Activated T-helper 1 cell treated with anti-CD3 and anti-CD28 coated beads, Interleukin-12 subunit alpha, Interleukin-12 subunit beta, Interleukin-2, Interleukin-4 antibody, amounts not matched to agents 30 ng/mL and 10 ng/mL and 1 ng/mL, durations not matched to agents 14 hours and 24 hours and 36 hours (primary cell): ENCODE results near the gene GAS2L3. TPM values are rescaled to one million over a fixed set of nuclear protein-coding genes. Genes with fewer than 3 reads are reported as not detected.
A peak's percentile ranks its signal among the peaks of the same experiment; 100 is the strongest.

Source experiments
- DNase-seq: peaks from one replicate; pipeline ENCODE4 v3.0.0; 2021; ENCODE audit warnings: low spot score
- H3K27ac Mint-ChIP-seq: one replicate; pipeline ENCODE4 v1.8.0; 2021; ENCODE audit warnings: mild to moderate bottlenecking, mixed read lengths
- H3K27me3 Mint-ChIP-seq: one replicate; pipeline ENCODE4 v1.8.0; 2022; ENCODE audit warnings: mild to moderate bottlenecking, moderate library complexity, mixed read lengths; ENCODE audit not compliant: insufficient read depth
- H3K36me3 Mint-ChIP-seq: one replicate; pipeline ENCODE4 v1.8.0; 2021; ENCODE audit warnings: low read depth, mixed read lengths
- H3K4me1 Mint-ChIP-seq: one replicate; pipeline ENCODE4 v1.8.0; 2021; ENCODE audit warnings: low read depth, mixed read lengths
- H3K4me3 Mint-ChIP-seq: one replicate; pipeline ENCODE4 v1.8.0; 2021; ENCODE audit warnings: mild to moderate bottlenecking, moderate library complexity, mixed read lengths
- H3K9me3 Mint-ChIP-seq: one replicate; pipeline ENCODE4 v1.8.0; 2021; ENCODE audit warnings: mixed read lengths
- intact Hi-C: fragments of 100-400 bp; cut with micrococcal nuclease; formaldehyde crosslinking; loops from one replicate; pipeline ENCODE4 v1.15.1; 2024
- total RNA-seq: library from RNA; stranded (reverse); gene quantifications from 2 replicates; pipeline ENCODE4 v1.2.3, GENCODE V29; 2022

Gene GAS2L3
- 0.86 and 1.0 TPM in 2 replicates for total RNA-seq

- no peaks in the 10 kb centered on the region for H3K36me3 Mint-ChIP-seq
- no peaks in the 10 kb centered on the region for H3K9me3 Mint-ChIP-seq
- H3K4me1 Mint-ChIP-seq, result peaks cover 13% of the 10 kb centered on the region
- peak within 1 kb of the TSS; percentile 88 for H3K4me3 Mint-ChIP-seq
- H3K27me3 Mint-ChIP-seq, result peaks cover 19% of the 10 kb centered on the region
- DNase-seq, result peak; percentile 69
- no peak within 1 kb of the TSS for H3K27ac Mint-ChIP-seq
- intact Hi-C loops, result loop anchor here (1.0 to 5.0 kb wide), 3 partner anchors 306 to 709 kb away; partner anchors contain the start of genes BLTP3B, DEPDC4, SCYL2 and UTP20
Observed at GRCh38 chr12:100573292-100574186, at the start of gene GAS2L3. Gene GAS2L3 (plus strand): TSS chr12:100573684. CDS start chr12:100594905, 21,221 bp downstream.

GRCh38 chr12:100528034-100528433, 45.5 kb upstream of the GAS2L3 start:
- no peak for DNase-seq
- H3K9me3 Mint-ChIP-seq, result no peaks in the 10 kb centered on the region
- H3K4me3 Mint-ChIP-seq, result no peak overlapping the region
- H3K4me1 Mint-ChIP-seq, result no peaks in the 10 kb centered on the region
- no peaks in the 10 kb centered on the region for H3K27me3 Mint-ChIP-seq
- H3K36me3 Mint-ChIP-seq, result no peaks in the 10 kb centered on the region
- intact Hi-C loops, result no loop called here
- no peak overlapping the region for H3K27ac Mint-ChIP-seq

- Mint-ChIP-seq H3K4me1 (no peaks in the 10 kb centered on the region), H3K4me3 (no peak overlapping the region), H3K27ac (no peak overlapping the region), H3K9me3 (no peaks in the 10 kb centered on the region), H3K36me3 (no peaks in the 10 kb centered on the region), H3K27me3 (no peaks in the 10 kb centered on the region)
- intact Hi-C loops, result no loop called here
- DNase-seq, result no peak
Observed at GRCh38 chr12:100528471-100529127, 44.9 kb upstream of the GAS2L3 start.

GRCh38 chr12:100529756-100530350, 43.6 kb upstream of the GAS2L3 start:
- no peaks in the 10 kb centered on the region for H3K4me1 Mint-ChIP-seq
- H3K27ac Mint-ChIP-seq, result no peak overlapping the region
- DNase-seq, result no peak
- H3K36me3 Mint-ChIP-seq, result no peaks in the 10 kb centered on the region
- intact Hi-C loops, result no loop called here
- no peaks in the 10 kb centered on the region for H3K27me3 Mint-ChIP-seq
- no peak overlapping the region for H3K4me3 Mint-ChIP-seq
- H3K9me3 Mint-ChIP-seq, result no peaks in the 10 kb centered on the region

GRCh38 chr12:100533376-100533775, 40.1 kb upstream of the GAS2L3 start:
- Mint-ChIP-seq H3K27ac (no peak overlapping the region), H3K4me3 (no peak overlapping the region), H3K4me1 (no peaks in the 10 kb centered on the region), H3K27me3 (no peaks in the 10 kb centered on the region), H3K36me3 (no peaks in the 10 kb centered on the region), H3K9me3 (no peaks in the 10 kb centered on the region)
- intact Hi-C loops, result no loop called here
- DNase-seq, result no peak

- Mint-ChIP-seq H3K36me3 (no peaks in the 10 kb centered on the region), H3K27ac (no peak overlapping the region), H3K27me3 (no peaks in the 10 kb centered on the region), H3K9me3 (no peaks in the 10 kb centered on the region), H3K4me1 (no peaks in the 10 kb centered on the region), H3K4me3 (no peak overlapping the region)
- intact Hi-C loops, result no loop called here
- no peak for DNase-seq
Observed at GRCh38 chr12:100534625-100535227, 38.8 kb upstream of the GAS2L3 start.

- H3K27ac Mint-ChIP-seq, result no peak overlapping the region
Observed at GRCh38 chr12:100539202-100539601, 34.3 kb upstream of the GAS2L3 start.

GRCh38 chr12:100544165-100544564, 29.3 kb upstream of the GAS2L3 start:
- Mint-ChIP-seq H3K4me3 (no peak overlapping the region), H3K36me3 (no peaks in the 10 kb centered on the region), H3K27me3 (no peaks in the 10 kb centered on the region), H3K9me3 (no peaks in the 10 kb centered on the region), H3K27ac (no peak overlapping the region), H3K4me1 (no peaks in the 10 kb centered on the region)
- DNase-seq, result no peak
- intact Hi-C loops, result loop anchor here (10.0 kb wide), 1 partner anchor 1499 kb away; no protein-coding TSS in a partner anchor

More at GRCh38 chr12:100539202-100539601, 34.3 kb upstream of the GAS2L3 start:
- H3K4me1 Mint-ChIP-seq, result no peaks in the 10 kb centered on the region
- no peak overlapping the region for H3K4me3 Mint-ChIP-seq
- H3K9me3 Mint-ChIP-seq, result no peaks in the 10 kb centered on the region
- H3K36me3 Mint-ChIP-seq, result no peaks in the 10 kb centered on the region
- no peaks in the 10 kb centered on the region for H3K27me3 Mint-ChIP-seq
- no peak for DNase-seq
- intact Hi-C loops, result no loop called here

GRCh38 chr12:100545092-100545491, 28.4 kb upstream of the GAS2L3 start:
- Mint-ChIP-seq H3K4me1 (no peaks in the 10 kb centered on the region), H3K36me3 (no peaks in the 10 kb centered on the region), H3K4me3 (no peak overlapping the region), H3K27ac (no peak overlapping the region), H3K27me3 (no peaks in the 10 kb centered on the region), H3K9me3 (no peaks in the 10 kb centered on the region)
- no peak for DNase-seq
- intact Hi-C loops, result loop anchor here (10.0 kb wide), 1 partner anchor 1500 kb away; no protein-coding TSS in a partner anchor

GRCh38 chr12:100553936-100554335, 19.5 kb upstream of the GAS2L3 start:
- intact Hi-C loops, result loop anchor here (1.0 to 2.0 kb wide), 4 partner anchors 41 to 743 kb away; no protein-coding TSS in a partner anchor
- Mint-ChIP-seq H3K9me3 (no peaks in the 10 kb centered on the region), H3K27ac (no peak overlapping the region), H3K27me3 (peaks cover 5% of the 10 kb centered on the region), H3K4me3 (no peak overlapping the region), H3K36me3 (no peaks in the 10 kb centered on the region), H3K4me1 (no peaks in the 10 kb centered on the region)
- no peak for DNase-seq

GRCh38 chr12:100554608-100555077, 18.8 kb upstream of the GAS2L3 start:
- Mint-ChIP-seq H3K9me3 (no peaks in the 10 kb centered on the region), H3K27ac (no peak overlapping the region)

GRCh38 chr12:100555722-100556121, 17.8 kb upstream of the GAS2L3 start:
- Mint-ChIP-seq H3K36me3 (no peaks in the 10 kb centered on the region), H3K9me3 (no peaks in the 10 kb centered on the region)

More at GRCh38 chr12:100554608-100555077, 18.8 kb upstream of the GAS2L3 start:
- H3K36me3 Mint-ChIP-seq, result no peaks in the 10 kb centered on the region
- peaks cover 5% of the 10 kb centered on the region for H3K27me3 Mint-ChIP-seq
- H3K4me1 Mint-ChIP-seq, result no peaks in the 10 kb centered on the region
- H3K4me3 Mint-ChIP-seq, result no peak overlapping the region
- intact Hi-C loops, result loop anchor here (1.0 to 2.0 kb wide), 3 partner anchors 320 to 744 kb away; no protein-coding TSS in a partner anchor
- no peak for DNase-seq

More at GRCh38 chr12:100555722-100556121, 17.8 kb upstream of the GAS2L3 start:
- peaks cover 5% of the 10 kb centered on the region for H3K27me3 Mint-ChIP-seq
- no peaks in the 10 kb centered on the region for H3K4me1 Mint-ChIP-seq
- no peak for DNase-seq
- H3K4me3 Mint-ChIP-seq, result no peak overlapping the region
- H3K27ac Mint-ChIP-seq, result no peak overlapping the region
- intact Hi-C loops, result loop anchor here (2.0 kb wide), 1 partner anchor 745 kb away; no protein-coding TSS in a partner anchor
